Thymus (tissue), 11 donors: Measurements from ENCODE around the gene FCRL4. TPM values are rescaled to one million over a fixed set of nuclear protein-coding genes. Genes with fewer than 3 reads are reported as not detected.
A peak's percentile ranks its signal among the peaks of the same experiment; 100 is the strongest.

Experiments used
- DNase-seq, 9 donors: peaks; one replicate each; pipeline ENCODE4 v3.0.0-alpha.2; 2013; ENCODE audit warnings: low spot score in 9 of 9, low read depth in 6 of 9, missing footprints in 1 of 9
- H3K27ac ChIP-seq, 2 donors: one replicate each; pipeline ENCODE4 v1.5.1; 2013; ENCODE audit warnings: control low read depth in 1 of 2, low read depth in 1 of 2, low read length in 1 of 2, mild to moderate bottlenecking in 1 of 2, moderate library complexity in 1 of 2
- H3K27me3 ChIP-seq, 2 donors: one replicate each; pipeline ENCODE4 v1.5.1; 2013; ENCODE audit warnings: low read length in 1 of 2; ENCODE audit not compliant: control insufficient read depth in 2 of 2, insufficient read depth in 1 of 2
- H3K36me3 ChIP-seq, 2 donors: one replicate each; pipeline ENCODE4 v1.5.1; 2013; ENCODE audit warnings: low read length in 1 of 2, mild to moderate bottlenecking in 1 of 2, moderate library complexity in 1 of 2; ENCODE audit not compliant: control insufficient read depth in 2 of 2, insufficient read depth in 2 of 2
- H3K4me1 ChIP-seq, 2 donors: one replicate each; pipeline ENCODE4 v1.5.1; 2013; ENCODE audit warnings: low read length in 2 of 2; ENCODE audit not compliant: control insufficient read depth in 2 of 2, insufficient read depth in 2 of 2
- H3K4me3 ChIP-seq, 2 donors: one replicate each; pipeline ENCODE4 v1.5.1; 2013; ENCODE audit warnings: low read length in 2 of 2, control low read depth in 1 of 2, mild to moderate bottlenecking in 1 of 2
- H3K9me3 ChIP-seq, 2 donors: one replicate each; pipeline ENCODE4 v1.5.1; 2013; ENCODE audit warnings: low read length in 1 of 2, mild to moderate bottlenecking in 1 of 2; ENCODE audit not compliant: control insufficient read depth in 2 of 2, insufficient read depth in 1 of 2
- WGBS: extraction: QIAGEN DNeasy Blood & Tissue Kit; methylation state at CpG from one replicate; pipeline ENCODE4 v1.1.7; 2013; 5-methylcytosine and 5-hydroxymethylcytosine counted together
- polyA plus RNA-seq: library from polyadenylated mRNA; stranded (reverse); fragments of 200-250 nt; gene quantifications from one replicate; pipeline ENCODE4 v1.2.3, GENCODE V29; 2013
- total RNA-seq: library from RNA; stranded (reverse); fragments of 120-200 nt; gene quantifications from one replicate; pipeline ENCODE4 v1.2.4, GENCODE V29; 2013
- donor health status: healthy.

FCRL4 gene
- total and polyA plus RNA-seq, 2 donors, result 0.19 to 0.48 TPM

GRCh38 chr1:157540160-157540748, 57.6 kb downstream of the FCRL4 start:
- Histone ChIP-seq H3K9me3 (no peaks in the 10 kb centered on the region), H3K4me1 (no peaks in the 10 kb centered on the region), H3K27me3 (no peaks in the 10 kb centered on the region), H3K27ac (no peak overlapping the region), H3K36me3 (no peaks in the 10 kb centered on the region), H3K4me3 (no peak overlapping the region)
- 46% methylated on average over 2 of the region's 2 CpGs for WGBS
- DNase-seq, result no peak

GRCh38 chr1:157539568-157539967, 58.3 kb downstream of the FCRL4 start:
- Histone ChIP-seq H3K9me3 (no peaks in the 10 kb centered on the region), H3K36me3 (no peaks in the 10 kb centered on the region), H3K4me1 (no peaks in the 10 kb centered on the region), H3K27me3 (no peaks in the 10 kb centered on the region), H3K27ac (no peak overlapping the region), H3K4me3 (no peak overlapping the region)
- DNase-seq, result no peak

DNA sequence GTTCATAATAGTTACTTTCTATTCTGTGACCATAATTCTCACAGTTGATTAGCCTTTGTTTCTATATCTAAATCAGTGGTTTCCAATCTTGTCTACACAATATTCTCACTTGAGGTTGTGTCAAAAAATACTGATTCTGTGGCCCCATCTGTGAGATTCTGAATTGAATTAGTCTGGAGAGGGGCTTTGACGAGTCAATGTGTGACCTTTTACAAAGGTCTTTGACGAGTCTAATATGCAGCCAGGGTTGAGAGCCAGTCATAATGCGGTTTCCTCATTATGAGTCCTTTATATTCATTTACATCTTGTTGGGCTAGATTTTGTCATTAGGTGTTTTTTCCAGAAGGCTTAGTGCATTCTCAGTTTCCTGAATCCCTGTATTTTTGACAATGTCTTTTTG, 65.3 kb downstream of the FCRL4 start:
- Histone ChIP-seq H3K27me3 (no peaks in the 10 kb centered on the region), H3K27ac (no peak overlapping the region), H3K9me3 (no peaks in the 10 kb centered on the region), H3K4me3 (no peak overlapping the region), H3K4me1 (no peaks in the 10 kb centered on the region), H3K36me3 (no peaks in the 10 kb centered on the region)
- 96% methylated on average over 3 of the region's 3 CpGs for WGBS
- DNase-seq, result no peak

DNA sequence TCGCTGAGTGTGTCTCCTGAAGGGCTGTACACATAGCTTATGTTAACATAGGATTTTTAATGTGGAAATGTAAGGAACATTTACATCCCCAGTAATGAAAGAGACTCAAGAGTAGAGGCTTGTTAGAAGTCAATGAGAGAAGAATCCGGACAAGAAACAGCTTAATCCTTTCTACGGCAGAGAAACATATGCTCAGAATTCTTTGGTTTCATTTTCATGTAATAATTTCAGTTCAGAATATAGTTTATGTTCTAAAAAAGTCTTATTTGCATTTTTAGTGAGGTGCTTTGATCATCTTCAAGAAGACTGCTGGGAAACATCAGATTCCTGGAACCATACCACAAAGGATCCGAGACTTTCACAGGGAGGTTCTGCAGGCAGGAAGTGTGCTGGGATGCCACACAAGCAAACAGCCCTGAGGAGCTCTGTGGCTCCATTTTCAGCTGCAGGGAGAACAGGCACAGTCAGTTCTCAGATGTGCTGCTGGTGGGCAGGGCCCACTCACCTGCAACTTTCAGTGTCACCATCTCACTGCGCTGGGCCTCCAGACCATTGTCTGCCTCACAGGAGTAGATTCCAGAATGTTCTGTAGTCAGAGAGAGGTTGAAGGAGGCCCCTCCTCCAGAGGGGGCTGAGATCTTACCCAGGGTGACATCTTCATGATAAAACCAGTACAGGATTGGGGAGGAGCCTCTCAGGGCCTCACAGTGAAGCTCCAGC, 74.0 kb downstream of the FCRL4 start:
- H3K4me1 ChIP-seq, result no peaks in the 10 kb centered on the region
- no peaks in the 10 kb centered on the region for H3K36me3 ChIP-seq
- H3K27me3 ChIP-seq, result no peaks in the 10 kb centered on the region
- peak in 3 of 9 donors; percentile 5 to 21 (median 14) for DNase-seq
- 69% methylated on average over 5 of the region's 5 CpGs for WGBS
- H3K27ac ChIP-seq, result no peak overlapping the region
- no peak overlapping the region for H3K4me3 ChIP-seq
- no peaks in the 10 kb centered on the region for H3K9me3 ChIP-seq

Other genes with a start within 250 kb of the FCRL4 start
- gene FCRL5, start 45.6 kb downstream of the FCRL4 start, total RNA-seq, result 0.80 TPM
- 8.1 TPM for gene FCRL5, start 45.6 kb downstream of the FCRL4 start, polyA plus RNA-seq
- 2.5 TPM for gene FCRL3, start 102.7 kb upstream of the FCRL4 start, total RNA-seq
- gene FCRL3, start 102.7 kb upstream of the FCRL4 start, polyA plus RNA-seq, result 2.8 TPM
- 0.33 TPM for gene FCRL2, start 179.0 kb upstream of the FCRL4 start, total RNA-seq
- 6.4 TPM for gene FCRL2, start 179.0 kb upstream of the FCRL4 start, polyA plus RNA-seq
- gene FCRL1, start 222.0 kb upstream of the FCRL4 start, total RNA-seq, result 0.61 TPM
- 4.0 TPM for gene FCRL1, start 222.0 kb upstream of the FCRL4 start, polyA plus RNA-seq
- 1.2 TPM for gene CD5L, start 243.7 kb upstream of the FCRL4 start, total RNA-seq
- 6.8 TPM for gene CD5L, start 243.7 kb upstream of the FCRL4 start, polyA plus RNA-seq